Lung (tissue), 12 donors: Measurements from ENCODE around the gene RABL6. TPM values are rescaled to one million over a fixed set of nuclear protein-coding genes. Genes with fewer than 3 reads are reported as not detected.

Experiments used
- ATAC-seq: fragments of 200-7000 bp; cut with Tn5 transposase; one replicate; pipeline ENCODE4 v1.9.1; 2020; ENCODE audit warnings: moderate number of reproducible peaks; ENCODE audit not compliant: insufficient read depth, low FRiP score
- DNase-seq, 3 donors: peaks; one replicate each; pipeline ENCODE4 v3.0.0-alpha.2; 2013 to 2017
- H3K27ac ChIP-seq, 2 donors: one replicate each; pipeline ENCODE4 v1.5.1; 2013; ENCODE audit warnings: mild to moderate bottlenecking in 2 of 2, moderate library complexity in 2 of 2, control low read depth in 1 of 2, inconsistent platforms in 1 of 2, low read depth in 1 of 2, low read length in 1 of 2
- H3K27me3 ChIP-seq, 3 donors: one replicate each; pipeline ENCODE4 v1.5.1; 2013; ENCODE audit warnings: low read length in 2 of 3; ENCODE audit not compliant: control insufficient read depth in 3 of 3, insufficient read depth in 3 of 3
- H3K36me3 ChIP-seq, 4 donors: one replicate each; pipeline ENCODE4 v1.5.1; 2013; ENCODE audit warnings: low read length in 4 of 4, mild to moderate bottlenecking in 1 of 4, moderate library complexity in 1 of 4; ENCODE audit not compliant: control insufficient read depth in 4 of 4, insufficient read depth in 4 of 4
- H3K4me1 ChIP-seq, 5 donors: one replicate each; pipeline ENCODE4 v1.5.1; 2013; ENCODE audit warnings: low read length in 5 of 5, mild to moderate bottlenecking in 2 of 5, moderate library complexity in 1 of 5; ENCODE audit not compliant: control insufficient read depth in 5 of 5, insufficient read depth in 5 of 5
- H3K4me3 ChIP-seq: one replicate; pipeline ENCODE4 v1.5.1; 2013; ENCODE audit warnings: mild to moderate bottlenecking, control low read depth, moderate library complexity
- H3K9ac ChIP-seq, 2 donors: one replicate each; pipeline ENCODE4 v1.5.1; 2013; ENCODE audit warnings: low read length in 2 of 2, control low read depth in 1 of 2; ENCODE audit not compliant: insufficient read depth in 1 of 2
- H3K9me3 ChIP-seq, 4 donors: one replicate each; pipeline ENCODE4 v1.5.1; 2013; ENCODE audit warnings: low read length in 3 of 4, mild to moderate bottlenecking in 1 of 4, moderate library complexity in 1 of 4; ENCODE audit not compliant: control insufficient read depth in 4 of 4, insufficient read depth in 3 of 4
- CTCF ChIP-seq: IDR thresholded peaks from 2 replicates; pipeline ENCODE4 v1.5.1; 2012; ENCODE audit warnings: mild to moderate bottlenecking; ENCODE audit errors: control extremely low read depth, extremely low read depth
- WGBS, 2 donors: extraction: QIAGEN DNeasy Blood & Tissue Kit; methylation state at CpG; one replicate each; pipeline ENCODE4 v1.1.7; 2013; 5-methylcytosine and 5-hydroxymethylcytosine counted together
- polyA plus RNA-seq, 2 donors: library from polyadenylated mRNA; stranded (reverse); fragments of 200-250 nt; gene quantifications; one replicate each; pipeline ENCODE4 v1.2.1, GENCODE V29; 2013
- total RNA-seq, 2 donors: library from RNA; depleted of rRNA in 1 of 2; stranded (reverse); fragments of >200 nt in 1 of 2; gene quantifications; one replicate each; pipeline ENCODE4 v1.2.1, GENCODE V29; 2014 to 2021
- donor health status: control.
- donor health status: control.
- donor health status: Bipolar disorder and iron deficiency.
- donor health status: healthy.
- donor health status: DM: yes; HTN: yes; CAD: no.

The RABL6 gene
- total and polyA plus RNA-seq, 4 donors, result 36.4 to 87.8 (median 62.2) TPM

DNA sequence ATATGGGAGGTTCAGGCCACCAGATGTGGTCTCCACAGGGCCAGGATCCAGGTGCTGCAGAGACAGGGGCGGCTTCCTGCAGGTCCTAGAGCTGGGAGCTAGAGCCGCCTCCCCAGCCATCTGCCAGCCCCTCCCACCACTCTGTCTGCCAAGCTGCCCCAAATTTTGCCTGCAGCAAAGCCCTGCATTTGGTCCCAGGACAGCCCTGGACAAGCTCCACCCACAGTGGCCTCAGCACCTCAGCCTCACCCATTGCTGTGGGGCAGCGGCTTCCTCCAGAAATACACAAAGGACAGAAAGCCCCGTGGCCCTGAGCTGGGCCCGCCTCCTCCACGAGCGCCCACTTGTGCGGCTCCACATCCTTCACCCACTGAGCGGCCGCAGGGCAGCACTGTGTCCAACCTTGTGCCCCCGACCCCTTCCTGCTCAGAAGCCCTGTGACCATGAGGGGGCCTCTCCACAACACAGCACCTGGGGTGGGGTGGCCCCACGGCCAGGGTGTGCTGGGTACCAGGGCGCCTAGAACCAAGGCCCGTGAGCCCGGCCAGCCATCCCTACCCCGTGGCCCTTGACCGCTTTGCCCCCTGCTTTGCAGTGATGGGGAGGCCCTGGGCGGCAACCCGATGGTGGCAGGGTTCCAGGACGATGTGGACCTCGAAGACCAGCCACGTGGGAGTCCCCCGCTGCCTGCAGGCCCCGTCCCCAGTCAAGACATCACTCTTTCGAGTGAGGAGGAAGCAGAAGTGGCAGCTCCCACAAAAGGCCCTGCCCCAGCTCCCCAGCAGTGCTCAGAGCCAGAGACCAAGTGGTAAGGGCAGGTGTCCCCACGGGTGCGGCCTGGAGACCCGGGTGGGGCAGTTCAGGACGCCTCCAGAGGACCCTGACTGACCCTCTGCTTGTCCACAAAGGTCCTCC, 30.8 kb downstream of the RABL6 start:
- no peak for TF ChIP-seq CTCF
- ATAC-seq (no peak), DNase-seq (no peak)
- Histone ChIP-seq H3K27ac (no peak overlapping the region), H3K4me3 (no peak overlapping the region), H3K9me3 (no peaks in the 10 kb centered on the region), H3K27me3 (peaks cover 0 to 5% (median 3%) of the 10 kb centered on the region in 3 donors), H3K36me3 (peaks cover 0 to 46% (median 2%) of the 10 kb centered on the region in 4 donors), H3K4me1 (peaks cover 0 to 23% (median 8%) of the 10 kb centered on the region in 5 donors), H3K9ac (no peak overlapping the region)
- WGBS, 2 donors, result 91% methylated on average over 29 of the region's 29 CpGs

GRCh38 chr9:136839229-136840139, 31.7 kb downstream of the RABL6 start:
- H3K4me1 ChIP-seq, result peaks cover 0 to 23% (median 10%) of the 10 kb centered on the region in 5 donors
- DNase-seq, result no peak
- WGBS, 2 donors, result 92 to 94% methylated on average over 34 to 36 of the region's 36 CpGs
- no peak overlapping the region for H3K27ac ChIP-seq
- H3K27me3 ChIP-seq, result peaks cover 0 to 5% (median 3%) of the 10 kb centered on the region in 3 donors
- TF ChIP-seq CTCF, result no peak
- no peak overlapping the region for H3K4me3 ChIP-seq
- H3K36me3 ChIP-seq, result peaks cover 0 to 43% (median 2%) of the 10 kb centered on the region in 4 donors
- no peaks in the 10 kb centered on the region for H3K9me3 ChIP-seq
- H3K9ac ChIP-seq, result no peak overlapping the region
- ATAC-seq, result no peak

GRCh38 chr9:136840140-136840876, 32.6 kb downstream of the RABL6 start:
- no peak for TF ChIP-seq CTCF
- peaks cover 0 to 8% (median 3%) of the 10 kb centered on the region in 3 donors for H3K27me3 ChIP-seq
- no peak overlapping the region for H3K27ac ChIP-seq
- no peak overlapping the region for H3K4me3 ChIP-seq
- no peak for DNase-seq
- H3K4me1 ChIP-seq, result peaks cover 0 to 23% (median 10%) of the 10 kb centered on the region in 5 donors
- 80 to 84% methylated on average over 23 to 32 of the region's 32 CpGs for WGBS, 2 donors
- no peak for ATAC-seq
- H3K36me3 ChIP-seq, result peaks cover 0 to 40% (median 2%) of the 10 kb centered on the region in 4 donors
- no peak overlapping the region for H3K9ac ChIP-seq
- H3K9me3 ChIP-seq, result peaks cover 0 to 1% (median 0%) of the 10 kb centered on the region in 4 donors
